C4-2B (cell line): ENCODE measurements around the gene METTL17.

Experiments used
- CTCF ChIP-seq: fragments of 450-650 bp; conservative IDR thresholded peaks from 2 replicates; pipeline ENCODE4 v1.5.1; 2017; ENCODE audit warnings: mild to moderate bottlenecking
- ZFX ChIP-seq: fragments of 450-650 bp; IDR thresholded peaks from 2 replicates; pipeline ENCODE4 v1.6.1; 2017

- TF ChIP-seq CTCF (no peak), ZFX (no peak)
Observed at GRCh38 chr14:21023817-21024584, 34.2 kb downstream of the METTL17 start.
